ENCODE data around the gene CREBBP. TPM values are rescaled to one million over a fixed set of nuclear protein-coding genes. Genes with fewer than 3 reads are reported as not detected.

The CREBBP gene
- total and polyA plus RNA-seq, 2 experiments from 2014 or later: 36.9 to 54.8 TPM

DNA sequence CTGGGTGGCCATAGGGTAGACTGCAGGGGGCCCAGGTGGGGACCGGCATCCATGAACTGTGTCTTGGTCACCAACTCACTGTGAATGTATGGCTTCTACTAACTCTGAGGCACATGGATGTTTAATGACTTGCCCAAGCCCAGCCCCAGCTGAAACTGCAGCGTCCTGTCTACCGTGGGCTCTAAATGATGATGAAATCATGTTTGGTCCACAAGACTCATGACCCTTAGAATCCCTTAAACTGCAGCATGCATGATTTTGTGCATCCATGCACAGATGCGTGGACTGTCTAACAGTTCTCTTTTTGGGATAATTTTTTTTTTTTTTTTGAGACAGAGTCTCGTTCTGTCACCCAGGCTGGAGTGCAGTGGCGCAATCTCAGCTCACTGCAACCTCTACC, 32.4 kb upstream of the CREBBP start:
- Histone ChIP-seq H3F3A (replicated peaks; ENCODE audit: low read depth) (no peaks in the 10 kb centered on the region), H3K27ac (ENCODE audit: low read depth) (no peak overlapping the region), H3K27me3 (ENCODE audit: insufficient read depth) (no peaks in the 10 kb centered on the region), H2AFZ (no peak overlapping the region), H3K4me2 (no peak overlapping the region), H3K9me2 (ENCODE audit: insufficient read depth) (no peaks in the 10 kb centered on the region), H3K4me3 (no peak overlapping the region), H3K36me3 (ENCODE audit: insufficient read depth) (no peaks in the 10 kb centered on the region), H4K20me1 (replicated peaks; ENCODE audit: insufficient read depth) (no peaks in the 10 kb centered on the region), H3K79me2 (replicated peaks; ENCODE audit: insufficient read depth) (no peaks in the 10 kb centered on the region), H3K4me1 (ENCODE audit: insufficient read depth) (no peaks in the 10 kb centered on the region)
- Mint-ChIP-seq H3K4me3 (no peak overlapping the region), H3K27ac (no peak overlapping the region), H3K4me1 (peaks cover 2% of the 10 kb centered on the region; the same call in 1 of the 3 replicates), H3K9me3 (peaks cover 11% of the 10 kb centered on the region), H3K36me3 (ENCODE audit: low read depth) (no peaks in the 10 kb centered on the region), H3K27me3 (ENCODE audit: insufficient read depth, low read depth, poor library complexity) (peaks cover 7% of the 10 kb centered on the region)
- DNase-seq (ENCODE audit: low spot score) (no peak), ATAC-seq (no peak)
- no peak for TF ChIP-seq NANOG (IDR thresholded peaks at IDR 0.05; ENCODE audit: borderline replicate concordance)
- no peak for TF ChIP-seq JUNB (IDR thresholded peaks at IDR 0.05; ENCODE audit: unreplicated experiment)
- TF ChIP-seq, protein P1, sequence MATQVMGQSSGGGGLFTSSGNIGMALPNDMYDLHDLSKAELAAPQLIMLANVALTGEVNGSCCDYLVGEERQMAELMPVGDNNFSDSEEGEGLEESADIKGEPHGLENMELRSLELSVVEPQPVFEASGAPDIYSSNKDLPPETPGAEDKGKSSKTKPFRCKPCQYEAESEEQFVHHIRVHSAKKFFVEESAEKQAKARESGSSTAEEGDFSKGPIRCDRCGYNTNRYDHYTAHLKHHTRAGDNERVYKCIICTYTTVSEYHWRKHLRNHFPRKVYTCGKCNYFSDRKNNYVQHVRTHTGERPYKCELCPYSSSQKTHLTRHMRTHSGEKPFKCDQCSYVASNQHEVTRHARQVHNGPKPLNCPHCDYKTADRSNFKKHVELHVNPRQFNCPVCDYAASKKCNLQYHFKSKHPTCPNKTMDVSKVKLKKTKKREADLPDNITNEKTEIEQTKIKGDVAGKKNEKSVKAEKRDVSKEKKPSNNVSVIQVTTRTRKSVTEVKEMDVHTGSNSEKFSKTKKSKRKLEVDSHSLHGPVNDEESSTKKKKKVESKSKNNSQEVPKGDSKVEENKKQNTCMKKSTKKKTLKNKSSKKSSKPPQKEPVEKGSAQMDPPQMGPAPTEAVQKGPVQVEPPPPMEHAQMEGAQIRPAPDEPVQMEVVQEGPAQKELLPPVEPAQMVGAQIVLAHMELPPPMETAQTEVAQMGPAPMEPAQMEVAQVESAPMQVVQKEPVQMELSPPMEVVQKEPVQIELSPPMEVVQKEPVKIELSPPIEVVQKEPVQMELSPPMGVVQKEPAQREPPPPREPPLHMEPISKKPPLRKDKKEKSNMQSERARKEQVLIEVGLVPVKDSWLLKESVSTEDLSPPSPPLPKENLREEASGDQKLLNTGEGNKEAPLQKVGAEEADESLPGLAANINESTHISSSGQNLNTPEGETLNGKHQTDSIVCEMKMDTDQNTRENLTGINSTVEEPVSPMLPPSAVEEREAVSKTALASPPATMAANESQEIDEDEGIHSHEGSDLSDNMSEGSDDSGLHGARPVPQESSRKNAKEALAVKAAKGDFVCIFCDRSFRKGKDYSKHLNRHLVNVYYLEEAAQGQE (IDR thresholded peaks at IDR 0.05; ENCODE audit: unreplicated experiment): no peak
- no peak for TF ChIP-seq POLR2AphosphoS5 (IDR thresholded peaks at IDR 0.05; ENCODE audit: low read depth)
- no peak for TF ChIP-seq ZNF114 (CRISPR knock-in tag; IDR thresholded peaks at IDR 0.05)
- no peak for TF ChIP-seq CREB1 (CRISPR knock-in tag; IDR thresholded peaks at IDR 0.05; ENCODE audit: low read depth)
- TF ChIP-seq STAT1 (IDR thresholded peaks at IDR 0.05; ENCODE audit: unreplicated experiment): no peak
- no peak for TF ChIP-seq EZH2phosphoT487 (IDR thresholded peaks at IDR 0.05; ENCODE audit: unreplicated experiment)
- TF ChIP-seq, protein P2, sequence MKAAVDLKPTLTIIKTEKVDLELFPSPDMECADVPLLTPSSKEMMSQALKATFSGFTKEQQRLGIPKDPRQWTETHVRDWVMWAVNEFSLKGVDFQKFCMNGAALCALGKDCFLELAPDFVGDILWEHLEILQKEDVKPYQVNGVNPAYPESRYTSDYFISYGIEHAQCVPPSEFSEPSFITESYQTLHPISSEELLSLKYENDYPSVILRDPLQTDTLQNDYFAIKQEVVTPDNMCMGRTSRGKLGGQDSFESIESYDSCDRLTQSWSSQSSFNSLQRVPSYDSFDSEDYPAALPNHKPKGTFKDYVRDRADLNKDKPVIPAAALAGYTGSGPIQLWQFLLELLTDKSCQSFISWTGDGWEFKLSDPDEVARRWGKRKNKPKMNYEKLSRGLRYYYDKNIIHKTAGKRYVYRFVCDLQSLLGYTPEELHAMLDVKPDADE (IDR thresholded peaks at IDR 0.05): no peak
- no peak for TF ChIP-seq ZNF331 (CRISPR knock-in tag; IDR thresholded peaks at IDR 0.05; ENCODE audit: low read depth)
- TF ChIP-seq, protein P3, sequence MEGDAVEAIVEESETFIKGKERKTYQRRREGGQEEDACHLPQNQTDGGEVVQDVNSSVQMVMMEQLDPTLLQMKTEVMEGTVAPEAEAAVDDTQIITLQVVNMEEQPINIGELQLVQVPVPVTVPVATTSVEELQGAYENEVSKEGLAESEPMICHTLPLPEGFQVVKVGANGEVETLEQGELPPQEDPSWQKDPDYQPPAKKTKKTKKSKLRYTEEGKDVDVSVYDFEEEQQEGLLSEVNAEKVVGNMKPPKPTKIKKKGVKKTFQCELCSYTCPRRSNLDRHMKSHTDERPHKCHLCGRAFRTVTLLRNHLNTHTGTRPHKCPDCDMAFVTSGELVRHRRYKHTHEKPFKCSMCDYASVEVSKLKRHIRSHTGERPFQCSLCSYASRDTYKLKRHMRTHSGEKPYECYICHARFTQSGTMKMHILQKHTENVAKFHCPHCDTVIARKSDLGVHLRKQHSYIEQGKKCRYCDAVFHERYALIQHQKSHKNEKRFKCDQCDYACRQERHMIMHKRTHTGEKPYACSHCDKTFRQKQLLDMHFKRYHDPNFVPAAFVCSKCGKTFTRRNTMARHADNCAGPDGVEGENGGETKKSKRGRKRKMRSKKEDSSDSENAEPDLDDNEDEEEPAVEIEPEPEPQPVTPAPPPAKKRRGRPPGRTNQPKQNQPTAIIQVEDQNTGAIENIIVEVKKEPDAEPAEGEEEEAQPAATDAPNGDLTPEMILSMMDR (conservative IDR thresholded peaks at IDR 0.05; ENCODE audit: low read depth in 2 of 2): no peak
- TF ChIP-seq, protein P4, sequence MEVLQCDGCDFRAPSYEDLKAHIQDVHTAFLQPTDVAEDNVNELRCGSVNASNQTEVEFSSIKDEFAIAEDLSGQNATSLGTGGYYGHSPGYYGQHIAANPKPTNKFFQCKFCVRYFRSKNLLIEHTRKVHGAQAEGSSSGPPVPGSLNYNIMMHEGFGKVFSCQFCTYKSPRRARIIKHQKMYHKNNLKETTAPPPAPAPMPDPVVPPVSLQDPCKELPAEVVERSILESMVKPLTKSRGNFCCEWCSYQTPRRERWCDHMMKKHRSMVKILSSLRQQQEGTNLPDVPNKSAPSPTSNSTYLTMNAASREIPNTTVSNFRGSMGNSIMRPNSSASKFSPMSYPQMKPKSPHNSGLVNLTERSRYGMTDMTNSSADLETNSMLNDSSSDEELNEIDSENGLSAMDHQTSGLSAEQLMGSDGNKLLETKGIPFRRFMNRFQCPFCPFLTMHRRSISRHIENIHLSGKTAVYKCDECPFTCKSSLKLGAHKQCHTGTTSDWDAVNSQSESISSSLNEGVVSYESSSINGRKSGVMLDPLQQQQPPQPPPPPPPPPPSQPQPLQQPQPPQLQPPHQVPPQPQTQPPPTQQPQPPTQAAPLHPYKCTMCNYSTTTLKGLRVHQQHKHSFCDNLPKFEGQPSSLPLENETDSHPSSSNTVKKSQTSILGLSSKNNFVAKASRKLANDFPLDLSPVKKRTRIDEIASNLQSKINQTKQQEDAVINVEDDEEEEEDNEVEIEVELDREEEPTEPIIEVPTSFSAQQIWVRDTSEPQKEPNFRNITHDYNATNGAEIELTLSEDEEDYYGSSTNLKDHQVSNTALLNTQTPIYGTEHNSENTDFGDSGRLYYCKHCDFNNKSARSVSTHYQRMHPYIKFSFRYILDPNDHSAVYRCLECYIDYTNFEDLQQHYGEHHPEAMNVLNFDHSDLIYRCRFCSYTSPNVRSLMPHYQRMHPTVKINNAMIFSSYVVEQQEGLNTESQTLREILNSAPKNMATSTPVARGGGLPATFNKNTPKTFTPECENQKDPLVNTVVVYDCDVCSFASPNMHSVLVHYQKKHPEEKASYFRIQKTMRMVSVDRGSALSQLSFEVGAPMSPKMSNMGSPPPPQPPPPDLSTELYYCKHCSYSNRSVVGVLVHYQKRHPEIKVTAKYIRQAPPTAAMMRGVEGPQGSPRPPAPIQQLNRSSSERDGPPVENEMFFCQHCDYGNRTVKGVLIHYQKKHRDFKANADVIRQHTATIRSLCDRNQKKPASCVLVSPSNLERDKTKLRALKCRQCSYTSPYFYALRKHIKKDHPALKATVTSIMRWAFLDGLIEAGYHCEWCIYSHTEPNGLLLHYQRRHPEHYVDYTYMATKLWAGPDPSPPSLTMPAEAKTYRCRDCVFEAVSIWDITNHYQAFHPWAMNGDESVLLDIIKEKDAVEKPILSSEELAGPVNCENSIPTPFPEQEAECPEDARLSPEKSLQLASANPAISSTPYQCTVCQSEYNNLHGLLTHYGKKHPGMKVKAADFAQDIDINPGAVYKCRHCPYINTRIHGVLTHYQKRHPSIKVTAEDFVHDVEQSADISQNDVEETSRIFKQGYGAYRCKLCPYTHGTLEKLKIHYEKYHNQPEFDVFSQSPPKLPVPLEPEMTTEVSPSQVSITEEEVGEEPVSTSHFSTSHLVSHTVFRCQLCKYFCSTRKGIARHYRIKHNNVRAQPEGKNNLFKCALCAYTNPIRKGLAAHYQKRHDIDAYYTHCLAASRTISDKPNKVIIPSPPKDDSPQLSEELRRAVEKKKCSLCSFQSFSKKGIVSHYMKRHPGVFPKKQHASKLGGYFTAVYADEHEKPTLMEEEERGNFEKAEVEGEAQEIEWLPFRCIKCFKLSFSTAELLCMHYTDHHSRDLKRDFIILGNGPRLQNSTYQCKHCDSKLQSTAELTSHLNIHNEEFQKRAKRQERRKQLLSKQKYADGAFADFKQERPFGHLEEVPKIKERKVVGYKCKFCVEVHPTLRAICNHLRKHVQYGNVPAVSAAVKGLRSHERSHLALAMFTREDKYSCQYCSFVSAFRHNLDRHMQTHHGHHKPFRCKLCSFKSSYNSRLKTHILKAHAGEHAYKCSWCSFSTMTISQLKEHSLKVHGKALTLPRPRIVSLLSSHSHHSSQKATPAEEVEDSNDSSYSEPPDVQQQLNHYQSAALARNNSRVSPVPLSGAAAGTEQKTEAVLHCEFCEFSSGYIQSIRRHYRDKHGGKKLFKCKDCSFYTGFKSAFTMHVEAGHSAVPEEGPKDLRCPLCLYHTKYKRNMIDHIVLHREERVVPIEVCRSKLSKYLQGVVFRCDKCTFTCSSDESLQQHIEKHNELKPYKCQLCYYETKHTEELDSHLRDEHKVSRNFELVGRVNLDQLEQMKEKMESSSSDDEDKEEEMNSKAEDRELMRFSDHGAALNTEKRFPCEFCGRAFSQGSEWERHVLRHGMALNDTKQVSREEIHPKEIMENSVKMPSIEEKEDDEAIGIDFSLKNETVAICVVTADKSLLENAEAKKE (CRISPR knock-in tag; IDR thresholded peaks at IDR 0.05): no peak
- TF ChIP-seq EZH2 (IDR thresholded peaks at IDR 0.05; ENCODE audit: low read depth, unreplicated experiment): no peak
